ENCODE measurements around the gene MB21D2. TPM values are rescaled to one million over a fixed set of nuclear protein-coding genes. Genes with fewer than 3 reads are reported as not detected.

MB21D2 gene
- total and polyA plus RNA-seq, 2 of the 8 experiments (the other 6 are each of a cell fraction or from before 2014, with no cell fraction given), result 10.0 to 21.0 TPM

GRCh38 chr3:192894676-192895075 is 23.0 kb downstream of the MB21D2 start (continued):
- TF ChIP-seq RFX5 (IDR thresholded peaks at IDR 0.05; ENCODE audit: borderline replicate concordance, low read depth, low read length), result no peak
- TF ChIP-seq CHD2 (IDR thresholded peaks at IDR 0.05; ENCODE audit: low read length), result no peak
- no peak for TF ChIP-seq PHF8 (conservative IDR thresholded peaks at IDR 0.05; ENCODE audit: low read depth, low read length)

All from H1 (cell line).